COLO829 (cell line): Measurements from ENCODE around the gene SLC27A1.
"Not testable (repeated sequence)": the region's sequence is repeated elsewhere in the genome, so short reads cannot be mapped to it uniquely, and the experiment has no call there.

Experiments used
- DNase-seq: peaks from one replicate; pipeline ENCODE4 v3.0.0; 2012; ENCODE audit warnings: low spot score

Gene SLC27A1

GRCh38 chr19:17487284-17488121 is 17.2 kb downstream of the SLC27A1 start:
- no peak for DNase-seq

GRCh38 chr19:17488593-17489391 is 18.5 kb downstream of the SLC27A1 start:
- DNase-seq: no peak

- DNase-seq: no peak
These were observed 19.2 kb downstream of the SLC27A1 start for GRCh38 chr19:17489392-17490030.

GRCh38 chr19:17490411-17490810 is 20.1 kb downstream of the SLC27A1 start:
- DNase-seq: no peak

GRCh38 chr19:17491287-17491686 is 21.0 kb downstream of the SLC27A1 start:
- DNase-seq: no peak

- DNase-seq: no peak
These were observed 25.4 kb downstream of the SLC27A1 start for GRCh38 chr19:17495639-17496296.

- peak; percentile 54 for DNase-seq
These were observed 26.1 kb downstream of the SLC27A1 start for GRCh38 chr19:17496337-17496997.

GRCh38 chr19:17497149-17497798 is 26.9 kb downstream of the SLC27A1 start:
- no peak for DNase-seq

- not testable (repeated sequence) for DNase-seq
These were observed 28.7 kb downstream of the SLC27A1 start for GRCh38 chr19:17499025-17499424.

- DNase-seq: no peak
These were observed 29.5 kb downstream of the SLC27A1 start for GRCh38 chr19:17499648-17500446.

GRCh38 chr19:17500447-17501198 is 30.3 kb downstream of the SLC27A1 start:
- DNase-seq: no peak

GRCh38 chr19:17503240-17503639 is 32.9 kb downstream of the SLC27A1 start:
- no peak for DNase-seq

- DNase-seq: no peak
These were observed 33.7 kb downstream of the SLC27A1 start for GRCh38 chr19:17504030-17504429.

- DNase-seq: no peak
These were observed 34.1 kb downstream of the SLC27A1 start for GRCh38 chr19:17504456-17504855.

- no peak for DNase-seq
These were observed 34.9 kb downstream of the SLC27A1 start for GRCh38 chr19:17505223-17505622.

- no peak for DNase-seq
These were observed 36.4 kb downstream of the SLC27A1 start for GRCh38 chr19:17506745-17507144.

GRCh38 chr19:17508558-17508933 is 38.2 kb downstream of the SLC27A1 start:
- DNase-seq: not testable (repeated sequence)

- DNase-seq: no peak
These were observed 40.1 kb downstream of the SLC27A1 start for GRCh38 chr19:17510220-17510993.
